HL-60 (cell line): Measurements from ENCODE around the gene STX1A.

Source experiments
- POLR2AphosphoS5 ChIP-seq: IDR thresholded peaks from 2 replicates; pipeline ENCODE4 v1.6.1; 2012; ENCODE audit warnings: low read depth
- SPI1 ChIP-seq: IDR thresholded peaks from 2 replicates; pipeline ENCODE4 v1.6.1; 2012; ENCODE audit warnings: low read depth, mild to moderate bottlenecking, borderline replicate concordance
- TF ChIP-seq, protein P1 (sequence below): IDR thresholded peaks from one replicate; pipeline ENCODE4 v1.5.1; 2011; ENCODE audit warnings: low read length, control low read depth, inconsistent platforms; ENCODE audit not compliant: insufficient read depth
- TF ChIP-seq, protein P2 (sequence below): IDR thresholded peaks from 2 replicates; pipeline ENCODE4 v1.6.1; 2012; ENCODE audit warnings: low read depth; ENCODE audit not compliant: insufficient replicate concordance

DNA sequence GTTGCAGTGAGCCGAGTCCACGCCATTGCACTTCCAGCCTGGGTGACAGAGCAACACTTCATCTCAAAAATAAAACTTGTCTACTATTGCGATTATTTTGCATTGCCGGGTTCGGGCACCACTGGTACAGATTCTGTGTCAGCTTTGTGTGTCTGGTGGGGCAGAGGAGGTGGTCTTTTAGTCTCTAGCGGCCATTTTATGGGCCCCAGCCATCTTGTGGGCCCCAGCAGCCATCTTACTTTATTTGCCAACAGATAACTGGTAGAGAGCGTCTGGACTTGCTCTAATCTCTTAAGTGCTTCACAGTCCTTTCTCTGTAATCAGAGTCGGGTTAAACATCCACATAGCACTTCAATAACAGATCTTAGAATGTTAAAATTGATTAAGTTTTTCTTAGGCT is 31.2 kb downstream of the STX1A start:
- TF ChIP-seq, protein P1, sequence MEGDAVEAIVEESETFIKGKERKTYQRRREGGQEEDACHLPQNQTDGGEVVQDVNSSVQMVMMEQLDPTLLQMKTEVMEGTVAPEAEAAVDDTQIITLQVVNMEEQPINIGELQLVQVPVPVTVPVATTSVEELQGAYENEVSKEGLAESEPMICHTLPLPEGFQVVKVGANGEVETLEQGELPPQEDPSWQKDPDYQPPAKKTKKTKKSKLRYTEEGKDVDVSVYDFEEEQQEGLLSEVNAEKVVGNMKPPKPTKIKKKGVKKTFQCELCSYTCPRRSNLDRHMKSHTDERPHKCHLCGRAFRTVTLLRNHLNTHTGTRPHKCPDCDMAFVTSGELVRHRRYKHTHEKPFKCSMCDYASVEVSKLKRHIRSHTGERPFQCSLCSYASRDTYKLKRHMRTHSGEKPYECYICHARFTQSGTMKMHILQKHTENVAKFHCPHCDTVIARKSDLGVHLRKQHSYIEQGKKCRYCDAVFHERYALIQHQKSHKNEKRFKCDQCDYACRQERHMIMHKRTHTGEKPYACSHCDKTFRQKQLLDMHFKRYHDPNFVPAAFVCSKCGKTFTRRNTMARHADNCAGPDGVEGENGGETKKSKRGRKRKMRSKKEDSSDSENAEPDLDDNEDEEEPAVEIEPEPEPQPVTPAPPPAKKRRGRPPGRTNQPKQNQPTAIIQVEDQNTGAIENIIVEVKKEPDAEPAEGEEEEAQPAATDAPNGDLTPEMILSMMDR = no peak
- no peak for TF ChIP-seq POLR2AphosphoS5
- TF ChIP-seq SPI1 = no peak
- TF ChIP-seq, protein P2, sequence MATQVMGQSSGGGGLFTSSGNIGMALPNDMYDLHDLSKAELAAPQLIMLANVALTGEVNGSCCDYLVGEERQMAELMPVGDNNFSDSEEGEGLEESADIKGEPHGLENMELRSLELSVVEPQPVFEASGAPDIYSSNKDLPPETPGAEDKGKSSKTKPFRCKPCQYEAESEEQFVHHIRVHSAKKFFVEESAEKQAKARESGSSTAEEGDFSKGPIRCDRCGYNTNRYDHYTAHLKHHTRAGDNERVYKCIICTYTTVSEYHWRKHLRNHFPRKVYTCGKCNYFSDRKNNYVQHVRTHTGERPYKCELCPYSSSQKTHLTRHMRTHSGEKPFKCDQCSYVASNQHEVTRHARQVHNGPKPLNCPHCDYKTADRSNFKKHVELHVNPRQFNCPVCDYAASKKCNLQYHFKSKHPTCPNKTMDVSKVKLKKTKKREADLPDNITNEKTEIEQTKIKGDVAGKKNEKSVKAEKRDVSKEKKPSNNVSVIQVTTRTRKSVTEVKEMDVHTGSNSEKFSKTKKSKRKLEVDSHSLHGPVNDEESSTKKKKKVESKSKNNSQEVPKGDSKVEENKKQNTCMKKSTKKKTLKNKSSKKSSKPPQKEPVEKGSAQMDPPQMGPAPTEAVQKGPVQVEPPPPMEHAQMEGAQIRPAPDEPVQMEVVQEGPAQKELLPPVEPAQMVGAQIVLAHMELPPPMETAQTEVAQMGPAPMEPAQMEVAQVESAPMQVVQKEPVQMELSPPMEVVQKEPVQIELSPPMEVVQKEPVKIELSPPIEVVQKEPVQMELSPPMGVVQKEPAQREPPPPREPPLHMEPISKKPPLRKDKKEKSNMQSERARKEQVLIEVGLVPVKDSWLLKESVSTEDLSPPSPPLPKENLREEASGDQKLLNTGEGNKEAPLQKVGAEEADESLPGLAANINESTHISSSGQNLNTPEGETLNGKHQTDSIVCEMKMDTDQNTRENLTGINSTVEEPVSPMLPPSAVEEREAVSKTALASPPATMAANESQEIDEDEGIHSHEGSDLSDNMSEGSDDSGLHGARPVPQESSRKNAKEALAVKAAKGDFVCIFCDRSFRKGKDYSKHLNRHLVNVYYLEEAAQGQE = no peak
